PC-9 (cell line): ENCODE results near the gene HIC1.

ENCODE experiments used
- EZH2 ChIP-seq: fragments of 200-600 bp; sonication (generic); IDR thresholded peaks from 2 replicates; pipeline ENCODE4 v1.8.0; 2017; ENCODE audit warnings: antibody characterized with exemption, low read depth
- TF ChIP-seq, protein P1 (sequence below): fragments of 200-600 bp; sonication (generic); conservative IDR thresholded peaks from 2 replicates; pipeline ENCODE4 v1.6.1; 2017; ENCODE audit warnings: mixed run types, antibody characterized with exemption, mild to moderate bottlenecking, moderate library complexity

DNA sequence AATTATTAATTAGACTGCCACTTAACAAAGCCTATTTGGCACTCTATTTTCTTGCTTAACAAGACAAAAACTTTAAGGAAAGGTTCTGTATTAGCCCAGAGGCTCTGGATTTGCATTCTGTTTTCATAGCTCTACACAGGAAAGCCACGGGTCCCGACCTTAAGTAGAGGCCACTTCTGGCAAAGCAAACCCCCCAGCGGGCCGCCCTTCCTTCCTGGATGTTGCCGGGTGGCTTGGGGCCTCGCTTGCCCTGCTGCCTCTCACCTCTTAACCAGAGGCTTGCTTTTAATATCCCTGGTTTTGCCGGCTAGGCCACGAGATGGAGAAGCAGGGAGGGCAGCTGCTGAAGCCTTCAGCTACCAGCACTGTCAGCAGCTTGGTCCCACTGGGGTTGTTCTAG is 34.2 kb upstream of the HIC1 start:
- TF ChIP-seq, protein P1, sequence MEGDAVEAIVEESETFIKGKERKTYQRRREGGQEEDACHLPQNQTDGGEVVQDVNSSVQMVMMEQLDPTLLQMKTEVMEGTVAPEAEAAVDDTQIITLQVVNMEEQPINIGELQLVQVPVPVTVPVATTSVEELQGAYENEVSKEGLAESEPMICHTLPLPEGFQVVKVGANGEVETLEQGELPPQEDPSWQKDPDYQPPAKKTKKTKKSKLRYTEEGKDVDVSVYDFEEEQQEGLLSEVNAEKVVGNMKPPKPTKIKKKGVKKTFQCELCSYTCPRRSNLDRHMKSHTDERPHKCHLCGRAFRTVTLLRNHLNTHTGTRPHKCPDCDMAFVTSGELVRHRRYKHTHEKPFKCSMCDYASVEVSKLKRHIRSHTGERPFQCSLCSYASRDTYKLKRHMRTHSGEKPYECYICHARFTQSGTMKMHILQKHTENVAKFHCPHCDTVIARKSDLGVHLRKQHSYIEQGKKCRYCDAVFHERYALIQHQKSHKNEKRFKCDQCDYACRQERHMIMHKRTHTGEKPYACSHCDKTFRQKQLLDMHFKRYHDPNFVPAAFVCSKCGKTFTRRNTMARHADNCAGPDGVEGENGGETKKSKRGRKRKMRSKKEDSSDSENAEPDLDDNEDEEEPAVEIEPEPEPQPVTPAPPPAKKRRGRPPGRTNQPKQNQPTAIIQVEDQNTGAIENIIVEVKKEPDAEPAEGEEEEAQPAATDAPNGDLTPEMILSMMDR, result no peak
- TF ChIP-seq EZH2, result no peak
